GM21447 (cell line): Measurements from ENCODE around the gene ATP13A4.

Source experiments
- ATAC-seq: cut with Tn5 transposase; IDR thresholded peaks from one replicate; pipeline ENCODE4 v1.9.1; 2021; ENCODE audit not compliant: unreplicated experiment

Gene ATP13A4

DNA sequence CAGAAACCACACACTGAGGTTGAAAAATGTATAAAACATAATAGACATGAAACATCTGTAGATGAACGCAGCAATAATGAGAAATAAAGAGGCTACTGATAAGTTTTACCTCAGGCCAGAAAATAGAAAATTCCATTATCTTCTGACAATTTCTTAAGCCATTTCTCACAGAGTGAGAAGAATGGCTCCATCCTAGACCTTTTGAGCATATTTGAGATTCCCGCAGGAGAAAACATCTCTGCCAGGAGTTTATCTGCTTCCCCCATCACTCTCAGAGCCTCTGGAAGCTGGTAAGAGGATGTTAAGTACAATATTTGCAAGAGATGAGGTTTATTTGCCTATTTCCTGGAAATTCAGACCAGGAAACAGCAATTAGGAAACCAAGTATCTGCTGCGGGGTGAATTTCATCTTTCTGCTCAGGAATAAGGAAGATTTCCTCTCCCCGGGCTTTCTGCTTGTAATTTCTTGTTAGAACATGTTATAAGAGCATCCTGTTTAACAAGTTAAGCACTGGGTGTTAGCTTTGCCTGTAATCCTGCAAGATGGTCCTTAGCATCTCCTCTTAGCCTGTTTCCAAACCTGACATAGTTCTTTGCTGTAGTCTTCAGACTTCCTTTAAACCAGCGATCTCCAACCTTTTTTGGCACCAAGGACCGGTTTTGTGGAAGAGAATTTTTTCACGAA lies 54.8 kb downstream of the ATP13A4 start:
- ATAC-seq: no peak

DNA sequence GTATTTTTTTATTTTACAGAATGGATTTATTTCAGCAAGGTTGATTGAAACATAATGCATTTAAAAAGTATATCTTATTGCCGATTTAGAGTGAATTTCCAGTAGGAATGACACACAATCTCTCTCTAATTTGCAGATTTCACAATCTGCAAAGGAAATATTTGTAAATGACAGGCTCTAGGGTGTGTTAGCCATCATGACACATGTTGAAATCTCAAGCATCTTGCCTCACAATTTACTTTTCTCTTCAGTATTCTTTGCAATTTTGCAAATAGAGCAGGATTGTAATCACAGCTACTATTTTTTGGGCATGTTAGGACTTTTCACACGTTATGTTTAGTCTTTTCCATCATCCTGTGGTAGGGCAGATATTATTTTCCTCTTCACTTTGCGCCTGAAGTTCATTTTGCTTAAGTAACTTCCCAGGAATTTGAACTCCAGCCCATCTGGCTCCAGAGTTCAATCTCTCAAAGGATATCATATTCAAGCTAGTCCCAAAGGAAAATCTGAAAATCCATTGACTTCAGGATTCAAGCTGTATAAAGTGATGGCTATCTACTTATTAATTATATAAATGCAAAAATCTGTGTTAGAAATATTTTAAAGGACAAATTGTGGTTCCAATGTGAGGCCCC lies 55.4 kb downstream of the ATP13A4 start:
- ATAC-seq: no peak

DNA sequence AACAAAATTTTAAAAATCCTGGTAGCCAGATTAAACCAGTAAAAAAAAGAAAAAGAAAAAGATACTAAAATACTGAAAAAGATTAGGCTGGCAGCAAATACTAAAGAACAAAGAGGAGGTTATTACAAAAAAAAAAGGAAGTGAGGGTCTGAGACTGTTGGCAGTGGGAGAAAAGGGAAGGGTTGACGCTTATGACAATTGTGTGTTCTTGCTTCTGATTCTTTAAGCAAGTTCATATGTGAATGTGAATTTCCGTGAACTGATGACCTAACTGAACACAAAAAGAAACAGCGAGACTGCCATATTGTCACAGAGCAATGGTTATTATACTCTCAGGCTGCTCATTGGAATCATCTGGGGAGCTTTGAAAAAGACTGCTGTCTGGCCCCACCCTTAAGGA lies 56.5 kb downstream of the ATP13A4 start:
- ATAC-seq: no peak

DNA sequence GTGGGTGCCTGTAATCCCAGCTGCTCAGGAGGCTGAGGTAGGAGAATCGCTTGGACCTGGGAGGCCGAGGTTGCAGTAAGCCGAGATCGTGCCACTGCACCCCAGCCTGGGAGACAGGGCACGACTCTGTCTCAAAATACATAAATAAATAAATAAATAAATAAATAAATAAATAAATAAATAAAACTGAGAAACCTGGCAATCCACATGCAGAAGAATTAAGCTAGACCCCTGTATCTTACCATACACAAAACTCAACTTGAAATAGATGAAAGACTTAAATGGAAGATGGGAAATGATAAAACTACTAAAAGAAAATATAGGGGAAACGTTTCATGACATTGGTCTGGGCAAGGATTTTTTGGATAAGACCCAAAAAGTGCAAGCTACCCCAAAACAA lies 58.0 kb downstream of the ATP13A4 start:
- ATAC-seq: no peak

DNA sequence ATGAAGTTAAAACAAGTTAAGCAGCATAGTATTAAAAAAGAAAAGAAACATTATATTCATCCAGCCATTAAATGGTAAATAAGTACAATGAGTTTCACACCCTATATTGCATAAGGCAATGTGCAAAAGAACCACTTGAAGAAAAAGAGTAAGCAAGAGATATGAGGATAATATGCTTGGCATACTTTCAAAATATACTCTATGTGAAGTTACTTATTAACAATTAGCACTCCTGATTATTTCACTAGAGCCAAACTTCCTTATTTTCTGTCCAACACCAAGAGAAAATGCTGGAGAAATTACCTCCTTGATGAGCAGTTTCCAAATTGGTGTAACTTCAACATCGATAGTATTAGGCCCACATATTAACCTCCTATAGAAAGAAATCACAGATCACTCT lies 63.7 kb downstream of the ATP13A4 start:
- no peak for ATAC-seq

DNA sequence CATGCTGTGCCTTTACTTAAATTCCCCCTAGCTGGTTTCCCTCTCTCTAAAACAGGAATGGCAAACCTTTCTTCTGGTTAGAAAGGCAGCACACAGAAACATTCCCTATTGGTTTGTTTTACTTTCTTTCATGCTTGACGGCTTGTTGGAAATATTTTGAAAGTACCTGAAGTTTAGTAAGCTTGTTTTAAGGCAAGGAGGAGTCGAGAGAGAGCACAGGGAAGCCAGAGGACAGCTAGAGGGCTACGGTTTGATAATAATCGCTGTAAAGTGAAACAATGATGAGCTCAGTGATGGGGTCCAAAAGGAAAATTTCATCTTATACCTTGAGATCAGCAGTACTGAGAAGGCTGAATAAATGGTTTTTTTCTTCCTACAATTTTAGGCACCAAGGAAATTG lies 64.1 kb downstream of the ATP13A4 start:
- ATAC-seq: no peak

DNA sequence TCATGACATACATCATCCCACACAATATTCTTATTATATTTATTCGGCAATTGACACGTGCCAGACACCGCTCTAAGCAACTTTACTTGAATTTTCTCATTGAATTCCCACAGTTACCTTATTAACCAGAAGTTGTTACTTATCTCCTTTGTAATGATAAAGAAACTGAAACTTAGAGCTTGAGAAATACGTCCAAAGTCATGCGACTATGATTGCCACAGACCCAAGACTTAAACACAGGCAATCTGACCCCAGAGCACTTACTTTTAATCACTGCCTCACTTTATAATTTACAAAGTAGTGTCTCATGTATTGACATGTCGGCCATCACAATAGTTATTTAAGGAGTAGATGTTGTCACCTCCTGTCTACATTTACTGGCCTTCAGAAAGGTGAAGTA lies 64.7 kb downstream of the ATP13A4 start:
- no peak for ATAC-seq

DNA sequence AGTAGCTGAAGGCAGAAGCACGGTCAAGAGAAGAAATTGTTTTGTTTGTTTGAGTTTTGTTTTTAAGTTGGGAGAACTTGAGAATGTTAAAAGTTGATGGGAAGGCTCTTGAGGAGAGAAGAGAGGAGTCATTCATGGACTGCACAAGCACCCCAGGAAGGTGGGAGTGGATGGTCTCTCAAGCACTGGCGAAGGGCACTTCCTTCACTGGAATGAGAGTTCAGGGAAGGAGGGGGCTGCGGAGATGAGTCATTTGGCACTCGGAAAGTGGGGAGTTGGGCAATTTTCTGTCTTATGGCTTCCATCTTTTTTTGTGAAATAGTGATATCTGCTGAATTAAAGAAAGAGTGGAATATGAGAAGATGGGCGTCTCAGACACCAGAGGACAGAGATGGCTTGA lies 66.0 kb downstream of the ATP13A4 start:
- no peak for ATAC-seq

DNA sequence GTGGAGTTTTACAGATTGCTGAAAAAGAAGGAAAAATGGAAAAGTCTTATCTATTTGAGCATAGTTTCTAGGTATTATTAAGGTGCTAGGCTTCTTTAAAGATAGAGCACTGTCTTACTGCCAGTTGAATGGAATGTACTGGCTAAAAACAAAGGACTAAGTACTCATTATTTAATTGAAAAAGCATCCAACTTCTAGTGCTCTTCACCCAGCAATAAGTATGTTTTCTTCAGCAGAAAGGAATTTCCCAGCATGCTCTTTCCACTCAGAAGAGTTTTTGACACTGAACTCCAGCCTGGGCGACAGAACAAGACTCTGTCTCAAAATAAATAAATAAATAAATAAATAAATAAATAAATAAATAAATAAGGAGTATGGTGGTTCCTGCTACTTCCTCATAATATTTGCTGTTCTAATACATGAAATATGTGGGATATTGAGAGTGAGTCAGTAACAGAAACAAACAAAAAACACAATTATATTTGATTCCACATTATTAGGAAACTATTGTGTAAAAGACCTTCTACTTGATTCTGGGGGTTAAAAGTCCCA lies 70.6 kb downstream of the ATP13A4 start:
- no peak for ATAC-seq

DNA sequence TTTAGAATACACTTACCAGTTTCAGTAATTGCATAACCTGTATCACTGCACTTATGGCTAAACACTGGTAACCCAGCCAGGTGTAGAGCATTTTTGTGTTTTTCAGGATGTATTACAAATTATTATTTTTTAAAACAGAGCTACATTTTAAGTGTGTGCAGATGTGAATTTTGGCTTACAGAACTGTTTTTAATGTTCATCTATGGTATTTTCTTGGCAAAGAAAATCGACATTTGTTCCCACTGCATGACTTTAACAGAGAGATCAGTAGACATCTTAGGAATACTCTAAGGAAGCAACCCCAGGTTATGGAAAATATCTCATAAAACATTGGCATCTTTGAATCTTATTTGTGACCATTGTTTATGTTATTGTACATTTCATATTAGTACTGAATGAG lies 73.3 kb downstream of the ATP13A4 start:
- ATAC-seq: no peak

DNA sequence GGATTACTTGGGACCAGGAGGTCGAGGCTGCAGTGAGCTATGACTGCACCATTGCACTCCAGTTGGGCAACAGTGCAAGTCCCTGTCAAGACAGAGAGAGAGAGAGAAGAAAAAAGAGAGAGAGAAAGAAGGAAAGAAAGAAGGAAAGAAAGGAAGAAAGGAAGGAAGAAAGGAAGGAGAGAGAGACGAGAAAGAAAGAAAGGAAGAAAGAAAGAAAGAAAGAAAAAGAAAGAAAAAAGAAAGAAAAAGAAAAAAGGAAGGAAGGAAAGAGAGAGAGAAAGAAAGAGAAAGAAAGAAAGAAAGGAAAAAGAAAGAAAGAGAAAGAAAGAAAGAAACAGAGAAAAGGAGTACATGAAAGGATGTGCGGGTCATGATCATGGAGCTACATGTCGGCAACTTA lies 80.2 kb downstream of the ATP13A4 start:
- no peak for ATAC-seq

DNA sequence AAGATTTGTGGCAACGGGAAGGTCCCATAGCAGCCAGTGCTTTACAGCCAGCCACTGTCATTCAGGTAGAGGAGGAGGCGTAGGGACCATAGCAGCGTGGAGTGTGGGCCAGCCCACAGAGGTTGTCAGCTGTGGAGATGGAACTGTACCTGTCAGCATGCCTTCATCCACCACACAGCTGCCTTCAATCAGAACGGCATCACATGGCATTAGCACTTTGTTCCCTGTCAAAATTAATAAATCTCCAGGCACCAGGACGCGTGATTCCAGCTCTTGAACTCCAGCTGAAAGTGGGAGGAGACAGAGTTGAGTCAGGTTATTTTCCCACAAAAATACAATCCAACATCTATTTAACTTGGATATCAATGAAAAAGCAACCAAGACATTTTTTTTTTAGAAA lies 84.0 kb downstream of the ATP13A4 start:
- ATAC-seq: no peak

DNA sequence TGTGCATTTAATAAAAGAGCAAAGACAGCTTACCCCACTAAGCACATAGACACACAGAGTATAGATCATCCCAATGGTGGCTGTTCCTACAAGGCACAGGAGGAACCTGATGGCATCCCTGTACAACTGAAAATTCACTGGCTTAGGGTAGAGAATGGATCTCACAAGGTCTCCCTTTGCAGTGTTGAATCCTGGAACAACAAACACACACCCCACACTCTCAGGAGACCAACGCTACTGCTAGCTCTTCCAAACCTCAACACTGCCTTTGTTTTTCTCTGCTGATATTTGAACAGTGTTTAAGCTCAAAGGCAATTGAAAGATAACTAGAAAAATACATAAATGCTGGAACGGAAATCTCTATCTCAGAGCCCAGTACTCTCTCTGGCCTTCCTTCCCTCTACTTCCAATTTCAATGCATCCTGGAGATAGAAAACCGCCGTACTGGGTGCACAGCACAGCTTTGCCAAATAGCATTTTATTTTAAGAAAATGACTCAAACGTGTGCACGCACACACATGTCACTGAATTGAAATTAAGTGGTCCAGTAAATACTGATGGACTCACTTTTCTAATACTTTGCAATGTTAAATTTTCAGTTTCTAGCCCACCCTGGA lies 88.6 kb downstream of the ATP13A4 start:
- ATAC-seq: no peak

DNA sequence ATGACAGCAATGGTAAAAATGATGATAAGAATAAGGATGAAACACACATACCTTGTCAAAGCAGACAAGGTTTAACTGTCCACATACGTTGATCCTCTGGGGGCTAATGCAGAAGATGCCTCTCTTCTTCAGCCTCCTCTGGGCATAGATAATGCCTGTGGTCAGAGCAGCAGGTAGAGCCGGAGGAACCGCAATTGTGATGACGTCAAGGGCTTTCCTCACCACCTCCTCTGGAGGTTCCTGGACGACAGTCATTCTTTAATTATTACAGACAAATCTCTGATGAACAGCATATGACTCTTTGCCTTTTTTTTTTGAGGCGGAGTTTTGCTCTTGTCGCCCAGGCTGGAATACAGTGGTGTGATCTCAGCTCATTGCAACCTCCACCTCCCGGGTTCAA lies 89.8 kb downstream of the ATP13A4 start:
- no peak for ATAC-seq

DNA sequence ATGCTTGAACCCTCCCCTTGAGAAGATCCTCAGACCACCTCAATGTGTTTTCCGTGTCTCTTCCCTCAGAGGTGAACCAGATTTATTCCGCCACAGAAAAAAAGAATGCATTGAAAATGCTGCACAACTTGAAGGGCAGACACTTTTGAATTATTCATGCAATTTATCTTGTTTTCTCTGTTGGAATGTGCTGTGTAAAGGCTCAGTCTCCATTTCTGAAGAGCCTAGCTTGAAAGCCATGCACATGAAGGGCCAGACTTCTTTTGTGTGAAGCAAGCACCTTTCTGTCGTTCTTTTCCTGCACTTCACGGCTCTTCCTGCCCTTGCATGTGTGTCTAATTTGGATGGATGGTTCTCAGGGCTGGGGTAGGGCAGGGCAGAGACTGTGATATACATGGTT lies 97.2 kb downstream of the ATP13A4 start:
- ATAC-seq: no peak

DNA sequence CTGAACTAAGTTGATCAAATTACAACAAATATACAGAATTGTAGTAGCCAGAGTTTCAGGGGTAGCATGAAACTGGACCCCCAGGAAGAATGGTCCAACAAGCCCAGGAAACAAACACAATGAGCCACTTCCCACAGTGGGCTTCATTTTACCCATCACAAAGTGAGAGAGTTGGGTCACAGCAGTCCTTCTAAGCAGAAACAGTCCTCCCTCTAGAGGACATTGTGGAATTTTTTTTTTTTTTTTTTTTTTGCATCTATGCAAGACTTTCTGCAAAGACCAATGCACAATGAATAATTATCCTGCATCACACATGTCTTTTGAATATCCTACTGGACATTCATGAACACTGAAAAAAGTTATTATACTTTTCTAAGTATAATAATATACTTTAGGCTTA lies 102.4 kb downstream of the ATP13A4 start:
- no peak for ATAC-seq

DNA sequence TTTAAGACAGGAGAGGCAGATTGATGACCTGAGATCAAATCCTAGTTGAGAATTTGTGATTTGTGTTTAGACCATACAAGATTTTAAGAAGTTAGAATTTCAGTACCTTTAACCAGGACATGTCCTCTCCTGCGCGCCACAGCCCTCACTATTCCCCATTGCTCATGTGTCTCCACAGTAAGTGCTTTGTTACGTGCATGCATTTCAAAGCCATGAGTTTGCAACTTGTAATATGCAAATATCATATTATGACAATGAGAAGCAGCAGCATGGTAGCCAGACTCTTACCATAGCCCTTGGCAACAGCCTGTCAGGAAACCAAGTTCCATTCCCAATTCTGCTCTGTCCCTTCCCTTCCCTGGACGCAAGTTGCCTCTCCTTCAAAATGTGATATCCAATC lies 102.8 kb downstream of the ATP13A4 start:
- no peak for ATAC-seq

DNA sequence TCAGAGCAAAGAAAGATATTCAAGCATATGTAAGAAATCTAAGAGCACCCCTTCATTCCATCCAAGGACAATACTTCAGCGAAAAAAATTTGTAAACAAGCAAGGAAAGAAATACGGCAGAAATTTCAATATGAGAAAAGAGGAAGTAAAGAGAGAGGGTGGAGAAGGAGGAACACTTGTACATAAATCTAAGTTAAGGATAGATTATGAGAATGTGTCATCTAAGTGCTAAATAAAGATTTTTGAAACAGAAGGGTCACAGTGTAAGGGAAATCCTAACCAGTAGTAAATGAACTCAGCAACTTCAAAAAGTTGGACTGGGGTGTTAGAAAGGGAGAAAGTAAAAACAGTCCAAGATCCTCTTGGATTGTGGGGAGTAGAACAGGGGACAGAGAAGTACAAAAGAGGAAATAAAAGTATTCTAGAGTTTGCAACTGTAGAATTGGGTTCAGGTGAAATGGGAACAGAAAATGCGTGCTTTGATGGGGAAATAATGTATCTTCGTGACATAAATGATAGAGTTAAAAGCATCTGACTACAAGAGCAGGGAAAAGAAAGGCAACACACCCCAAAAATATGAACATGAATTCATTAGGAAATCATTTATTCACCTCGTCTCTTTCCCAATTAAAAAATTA lies 107.6 kb downstream of the ATP13A4 start:
- no peak for ATAC-seq

DNA sequence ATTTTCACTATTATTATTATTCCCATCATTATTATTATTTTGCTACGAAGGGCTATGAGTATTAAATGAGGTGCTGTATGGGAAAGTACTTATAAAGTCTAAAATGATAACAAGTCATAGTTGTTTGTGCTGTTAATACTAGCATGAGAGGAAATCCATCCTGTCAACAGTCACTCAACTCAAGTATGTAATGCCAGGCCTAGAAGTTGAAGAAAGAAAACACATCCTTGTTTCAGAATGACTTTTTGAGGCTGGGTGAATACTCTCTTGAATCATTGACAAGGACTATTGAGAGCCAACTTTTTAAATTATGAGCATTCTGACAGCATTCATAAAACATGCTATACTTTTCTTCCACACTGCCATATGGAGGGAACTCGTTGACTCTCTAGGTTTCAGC lies 115.3 kb downstream of the ATP13A4 start:
- no peak for ATAC-seq

DNA sequence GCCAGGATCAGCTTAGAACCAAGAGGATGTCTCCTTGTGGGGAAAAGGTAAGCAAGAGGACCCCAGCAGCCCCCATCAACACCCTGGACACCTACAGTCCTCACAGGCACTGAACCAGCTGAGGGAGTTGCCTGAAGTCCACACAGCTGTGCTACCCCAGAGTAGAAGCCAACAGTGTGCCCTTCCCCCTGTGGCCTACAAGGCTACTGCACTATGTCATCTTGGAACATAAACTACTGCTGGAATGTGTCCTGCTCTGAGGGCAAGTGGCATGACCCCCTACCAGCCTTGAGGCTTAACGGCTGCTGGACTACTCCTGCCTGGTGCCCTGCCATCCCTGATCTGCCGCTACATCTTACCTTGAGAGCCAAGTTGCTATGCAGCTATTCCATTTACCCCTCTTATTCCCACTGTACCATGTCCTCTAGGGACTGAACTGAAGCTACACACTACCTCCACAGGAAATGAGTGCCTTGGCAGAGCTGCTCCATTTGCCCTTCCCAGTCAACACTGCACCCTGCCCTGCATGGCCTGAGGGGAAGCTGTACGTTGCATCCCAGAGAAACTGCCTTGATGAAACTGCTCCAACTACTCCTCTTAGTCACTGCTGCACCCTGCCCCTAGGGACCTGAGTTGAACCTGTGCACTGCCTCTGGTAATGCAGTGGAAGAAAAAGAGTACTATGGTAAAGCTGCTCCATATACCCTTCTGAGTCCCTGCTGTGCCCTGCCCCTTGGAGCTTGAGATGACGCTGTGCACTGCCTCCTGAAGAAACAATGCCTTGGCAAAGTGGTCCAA lies 135.9 kb downstream of the ATP13A4 start:
- no peak for ATAC-seq

DNA sequence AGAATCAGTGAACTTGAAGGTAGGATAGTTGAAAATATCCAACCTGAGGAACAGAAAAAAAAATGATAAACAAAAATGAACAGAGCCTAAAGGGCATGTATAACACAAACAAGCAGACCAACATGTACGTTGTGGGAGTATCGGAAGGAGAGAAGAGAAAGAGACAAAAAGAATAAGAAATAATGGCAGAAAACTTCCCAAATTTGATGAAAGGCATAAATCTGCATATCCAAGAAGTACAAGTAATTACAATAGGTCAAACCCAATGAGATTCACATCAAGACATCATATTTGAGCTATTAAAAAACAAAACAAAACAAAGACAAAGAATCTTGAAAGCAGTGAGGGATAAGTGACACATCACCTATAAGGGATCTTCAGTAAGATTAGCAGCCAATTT lies 138.1 kb downstream of the ATP13A4 start:
- no peak for ATAC-seq
